HG03135 (cell line): ENCODE results near the gene DNASE2B.
"Not testable (repeated sequence)": the region's sequence is repeated elsewhere in the genome, so short reads cannot be mapped to it uniquely, and the experiment has no call there.

Source experiments
- ATAC-seq: cut with Tn5 transposase; IDR thresholded peaks from one replicate; pipeline ENCODE4 v1.9.1; 2021; ENCODE audit warnings: mild to moderate bottlenecking, moderate library complexity; ENCODE audit not compliant: unreplicated experiment

DNASE2B gene

GRCh38 chr1:84442747-84443646 is 44.7 kb downstream of the DNASE2B start:
- peak; percentile 9 for ATAC-seq

- not testable (repeated sequence) for ATAC-seq
Observed at GRCh38 chr1:84448704-84449103, 50.4 kb downstream of the DNASE2B start.

- no peak for ATAC-seq
Observed at GRCh38 chr1:84450910-84451309, 52.6 kb downstream of the DNASE2B start.

GRCh38 chr1:84452436-84452835 is 54.2 kb downstream of the DNASE2B start:
- no peak for ATAC-seq

- ATAC-seq = no peak
Observed at GRCh38 chr1:84462118-84462517, 63.8 kb downstream of the DNASE2B start.
